ES-I3 (cell line): ENCODE data around the gene DDX41.
"Not testable (repeated sequence)": the region's sequence is repeated elsewhere in the genome, so short reads cannot be mapped to it uniquely, and the experiment has no call there.

ENCODE experiments used
- H3K36me3 ChIP-seq: 2 replicates; pipeline ENCODE4 v1.6.1; 2013; ENCODE audit warnings: mild to moderate bottlenecking, low read length, control low read depth, moderate library complexity; ENCODE audit not compliant: insufficient read depth
- H3K4me1 ChIP-seq: 2 replicates; pipeline ENCODE4 v1.6.1; 2013; ENCODE audit warnings: mild to moderate bottlenecking, control low read depth, low read length; ENCODE audit not compliant: insufficient read depth
- H3K9ac ChIP-seq: 2 replicates; pipeline ENCODE4 v1.6.1; 2013; ENCODE audit warnings: low read depth, mild to moderate bottlenecking, low read length, moderate library complexity
- H3K9me3 ChIP-seq: 2 replicates; pipeline ENCODE4 v1.6.1; 2013; ENCODE audit warnings: mild to moderate bottlenecking, low read length, moderate library complexity; ENCODE audit not compliant: control insufficient read depth, insufficient read depth

Gene DDX41

GRCh38 chr5:177516601-177517568 lies at the start of gene DDX41:
Gene DDX41, minus strand, starts transcription at chr5:177516961. Its CDS starts 16 bp downstream, at chr5:177516945.
- Histone ChIP-seq H3K9me3 (no peaks in the 10 kb centered on the region), H3K36me3 (peaks cover 16% of the 10 kb centered on the region), H3K9ac (peak within 1 kb of the TSS; percentile 76), H3K4me1 (no peaks in the 10 kb centered on the region; the same call in 1 of the 2 replicates)

DNA sequence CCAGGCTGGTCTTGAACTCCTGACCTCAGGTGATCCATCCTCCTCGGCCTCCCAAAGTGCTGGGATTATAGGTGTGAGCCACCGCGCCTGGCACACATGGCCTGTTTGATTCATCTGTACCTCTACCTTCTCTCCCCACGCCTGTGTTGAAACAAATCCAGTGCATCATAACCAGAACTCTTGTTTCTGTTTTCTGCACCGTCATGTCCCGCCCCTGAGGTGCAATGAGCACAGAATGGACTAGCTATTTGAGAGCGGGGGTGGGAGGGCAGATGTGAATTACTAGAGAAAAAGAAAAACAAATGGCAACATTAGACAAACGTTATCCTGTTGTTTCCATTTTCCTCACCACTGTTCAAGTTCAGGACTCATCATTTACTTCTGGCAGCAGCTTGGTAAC lies 48.3 kb upstream of the DDX41 start:
- no peaks in the 10 kb centered on the region for H3K4me1 ChIP-seq
- no peak overlapping the region for H3K9ac ChIP-seq
- no peaks in the 10 kb centered on the region; the same call in 1 of the 2 replicates for H3K9me3 ChIP-seq
- H3K36me3 ChIP-seq = no peaks in the 10 kb centered on the region

DNA sequence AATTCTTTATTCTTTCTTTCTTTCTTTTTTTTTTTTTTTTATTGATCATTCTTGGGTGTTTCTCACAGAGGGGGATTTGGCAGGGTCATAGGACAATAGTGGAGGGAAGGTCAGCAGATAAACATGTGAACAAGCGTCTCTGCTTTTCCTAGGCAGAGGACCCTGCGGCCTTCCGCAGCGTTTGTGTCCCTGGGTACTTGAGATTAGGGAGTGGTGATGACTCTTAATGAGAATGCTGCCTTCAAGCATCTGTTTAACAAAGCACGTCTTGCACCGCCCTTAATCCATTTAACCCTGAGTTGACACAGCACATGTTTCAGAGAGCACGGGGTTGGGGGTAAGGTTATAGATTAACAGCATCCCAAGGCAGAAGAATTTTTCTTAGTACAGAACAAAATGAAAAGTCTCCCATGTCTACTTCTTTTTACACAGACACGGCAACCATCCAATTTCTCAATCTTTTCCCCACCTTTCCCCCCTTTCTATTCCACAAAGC lies 42.7 kb upstream of the DDX41 start:
- H3K9ac ChIP-seq, H3K36me3 ChIP-seq, H3K9me3 ChIP-seq: not testable (repeated sequence)
- H3K4me1 ChIP-seq = peaks cover 11% of the 10 kb centered on the region; the same call in 1 of the 2 replicates

- Histone ChIP-seq H3K9ac (no peak overlapping the region), H3K9me3 (no peaks in the 10 kb centered on the region; the same call in 1 of the 2 replicates), H3K4me1 (peaks cover 14% of the 10 kb centered on the region; the same call in 1 of the 2 replicates), H3K36me3 (no peaks in the 10 kb centered on the region)
Observed at GRCh38 chr5:177557796-177558195, 41.0 kb upstream of the DDX41 start.

DNA sequence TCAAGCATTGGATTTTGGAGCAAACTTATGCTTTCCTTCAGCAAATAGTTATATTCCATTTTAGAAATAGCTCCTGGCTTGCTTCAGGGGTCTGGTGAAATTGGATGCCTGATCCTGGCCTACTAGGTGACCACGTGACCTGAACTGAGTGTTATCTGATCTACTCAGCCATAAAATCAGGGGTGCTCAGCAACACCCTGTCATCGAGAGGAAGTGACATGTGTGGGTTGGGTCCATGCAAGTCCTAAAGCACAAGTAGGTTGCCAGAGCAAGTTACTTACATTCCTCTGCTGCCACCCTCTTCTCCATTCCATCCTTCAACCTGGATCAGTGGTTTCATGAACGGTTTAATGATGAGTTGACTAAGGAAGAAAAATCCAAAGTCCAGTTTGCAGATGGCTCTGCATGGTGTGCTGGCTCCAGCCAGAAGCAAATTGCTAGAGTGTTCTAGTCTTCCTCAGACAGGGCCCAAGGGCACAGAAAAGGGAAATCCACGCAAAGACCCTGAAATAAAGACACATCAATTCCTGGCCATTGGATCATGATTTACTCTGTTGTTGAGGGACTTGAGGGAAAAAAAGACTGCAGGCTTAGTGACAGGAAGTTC lies 40.4 kb upstream of the DDX41 start:
- Histone ChIP-seq H3K9me3 (no peaks in the 10 kb centered on the region), H3K4me1 (peaks cover 17% of the 10 kb centered on the region; the same call in 1 of the 2 replicates), H3K9ac (no peak overlapping the region), H3K36me3 (0 out of 2 replicates have a peak, but pooled peaks cover under 1% of the 10 kb centered on the region)

DNA sequence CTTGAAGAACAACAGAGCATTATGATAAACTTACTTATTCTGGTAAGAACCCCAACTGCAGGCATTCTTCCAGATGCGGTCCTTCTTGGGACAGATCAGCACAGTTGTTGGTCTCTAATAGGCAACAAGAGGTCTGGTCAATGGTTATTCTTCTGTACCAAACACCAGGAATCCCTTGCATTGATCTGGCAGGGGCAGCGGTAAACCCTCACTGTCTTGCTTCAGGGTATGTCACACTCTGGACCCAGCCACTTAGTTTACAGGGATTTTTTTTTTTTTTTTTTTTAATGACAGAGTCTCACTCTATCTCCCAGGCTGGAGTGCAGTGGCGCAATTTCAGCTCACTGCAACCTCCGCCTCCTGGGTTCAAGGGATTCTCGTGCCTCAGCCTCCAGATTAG lies 38.9 kb upstream of the DDX41 start:
- Histone ChIP-seq H3K36me3 (peaks cover 15% of the 10 kb centered on the region), H3K9me3 (no peaks in the 10 kb centered on the region), H3K9ac (no peak overlapping the region), H3K4me1 (peaks cover 17% of the 10 kb centered on the region; the same call in 1 of the 2 replicates)

- H3K9me3 ChIP-seq = no peaks in the 10 kb centered on the region
- no peak overlapping the region for H3K9ac ChIP-seq
- peaks cover 17% of the 10 kb centered on the region; the same call in 1 of the 2 replicates for H3K4me1 ChIP-seq
- peaks cover 18% of the 10 kb centered on the region for H3K36me3 ChIP-seq
Observed at GRCh38 chr5:177555228-177555627, 38.5 kb upstream of the DDX41 start.

- Histone ChIP-seq H3K36me3 (peaks cover 18% of the 10 kb centered on the region), H3K9me3 (no peaks in the 10 kb centered on the region), H3K9ac (peak within 1 kb of the TSS; percentile 90), H3K4me1 (peaks cover 17% of the 10 kb centered on the region; the same call in 1 of the 2 replicates)
Observed at GRCh38 chr5:177554474-177555111, 37.8 kb upstream of the DDX41 start, which contains the start of gene FAM193B. Gene FAM193B, minus strand, starts transcription at chr5:177554563. Its CDS starts 105 bp downstream, at chr5:177554458.

DNA sequence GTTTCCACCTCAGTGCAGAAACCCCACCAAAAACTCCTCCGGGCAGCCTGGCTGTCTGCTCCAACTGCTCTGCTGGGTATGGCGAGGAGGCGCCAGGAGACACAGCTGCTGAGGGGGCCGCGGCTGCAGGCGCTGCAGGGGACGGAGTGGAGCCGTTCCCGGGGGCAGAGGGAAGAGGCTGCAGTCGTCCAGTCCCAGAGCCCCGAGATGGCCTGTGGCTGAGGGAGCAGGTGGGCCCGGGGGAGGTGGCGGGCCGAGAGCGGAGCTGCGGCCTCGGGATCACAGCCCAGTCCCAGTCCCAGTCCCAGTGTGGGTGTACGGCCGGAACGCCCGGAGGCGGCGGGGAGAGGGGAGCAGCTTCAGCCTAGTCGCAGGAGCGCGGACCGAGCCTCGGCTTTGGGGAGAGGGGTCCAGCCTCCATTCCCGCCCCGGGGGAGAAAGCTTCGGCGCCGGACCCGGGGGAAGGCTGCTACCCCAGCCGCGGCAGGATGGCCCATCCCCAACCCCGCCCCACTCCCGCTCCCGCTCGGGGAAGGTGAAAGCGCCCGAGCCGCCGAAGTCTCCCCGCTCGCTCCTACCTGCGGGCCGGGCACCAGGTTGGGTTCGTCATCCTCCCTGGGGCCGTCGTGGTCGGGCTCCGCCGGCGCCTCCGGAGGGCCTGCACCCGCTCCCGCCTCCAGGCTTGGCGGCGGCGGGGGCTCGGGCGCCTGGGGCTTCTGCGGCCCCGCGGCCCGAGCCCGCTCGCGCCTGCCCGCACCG lies 37.1 kb upstream of the DDX41 start:
- H3K9ac ChIP-seq = peak overlapping the region; percentile 90
- no peaks in the 10 kb centered on the region for H3K9me3 ChIP-seq

DNA sequence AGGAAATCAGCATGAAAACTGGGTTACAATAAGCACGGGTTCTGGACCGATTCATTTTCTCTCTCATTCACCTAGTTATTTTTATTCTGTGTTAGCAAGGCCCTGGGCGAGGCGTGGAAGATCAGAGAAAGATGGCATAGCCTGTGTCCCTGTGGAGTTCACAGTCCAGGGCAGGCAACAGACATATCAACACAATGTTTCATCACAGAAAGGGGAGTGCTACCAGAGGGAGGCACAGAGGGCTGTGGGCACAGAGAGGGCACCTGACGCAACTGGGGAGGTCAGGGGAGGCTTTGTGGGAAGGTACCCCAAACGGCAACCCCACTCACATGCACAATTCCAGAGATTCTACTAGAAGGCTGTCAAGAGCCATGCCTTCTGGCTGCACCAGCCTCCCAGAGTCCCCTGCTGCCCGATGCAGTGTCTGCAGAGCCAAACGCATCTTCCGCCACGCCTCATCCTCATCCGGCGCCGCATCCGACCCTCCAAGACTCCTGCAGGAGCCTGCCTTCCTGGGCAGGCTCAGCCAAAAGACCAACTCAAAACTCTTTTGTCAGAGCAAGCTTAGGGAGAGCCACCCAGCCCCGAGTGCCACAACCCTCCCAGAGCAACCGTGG lies 36.2 kb upstream of the DDX41 start:
- peaks cover 18% of the 10 kb centered on the region for H3K36me3 ChIP-seq

More for the DNA sequence above, 37.1 kb upstream of the DDX41 start:
- peaks cover 18% of the 10 kb centered on the region for H3K36me3 ChIP-seq
- peaks cover 17% of the 10 kb centered on the region; the same call in 1 of the 2 replicates for H3K4me1 ChIP-seq

DNA sequence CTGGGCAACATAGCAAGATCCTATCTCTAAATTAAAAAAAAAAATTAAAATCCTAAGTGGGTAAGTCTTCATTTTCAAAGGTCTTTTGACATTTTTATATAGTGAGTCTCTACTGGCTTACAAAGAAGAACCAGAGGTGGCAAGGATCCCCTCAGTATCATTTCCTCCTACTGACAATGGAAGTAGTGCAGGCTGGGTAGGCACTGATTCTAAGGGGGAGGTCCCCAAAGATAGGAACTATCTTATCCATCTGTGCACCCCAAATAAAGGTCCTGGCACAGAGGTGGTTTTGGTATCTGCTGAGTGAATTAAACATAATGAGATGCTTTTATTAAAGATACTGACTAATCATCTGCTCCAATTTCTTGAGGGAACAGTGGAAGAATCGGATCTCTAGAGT lies 33.4 kb upstream of the DDX41 start:
- peaks cover 26% of the 10 kb centered on the region for H3K4me1 ChIP-seq
- no peak overlapping the region for H3K9ac ChIP-seq
- no peaks in the 10 kb centered on the region for H3K9me3 ChIP-seq
- peaks cover 18% of the 10 kb centered on the region for H3K36me3 ChIP-seq

More for the DNA sequence above, 36.2 kb upstream of the DDX41 start:
- peaks cover 17% of the 10 kb centered on the region; the same call in 1 of the 2 replicates for H3K4me1 ChIP-seq
- peak overlapping the region; percentile 90 for H3K9ac ChIP-seq
- no peaks in the 10 kb centered on the region for H3K9me3 ChIP-seq

GRCh38 chr5:177548495-177548894 lies 31.7 kb upstream of the DDX41 start:
- H3K4me1 ChIP-seq = peaks cover 21% of the 10 kb centered on the region
- H3K9ac ChIP-seq = no peak overlapping the region
- peaks cover 18% of the 10 kb centered on the region for H3K36me3 ChIP-seq
- no peaks in the 10 kb centered on the region for H3K9me3 ChIP-seq

DNA sequence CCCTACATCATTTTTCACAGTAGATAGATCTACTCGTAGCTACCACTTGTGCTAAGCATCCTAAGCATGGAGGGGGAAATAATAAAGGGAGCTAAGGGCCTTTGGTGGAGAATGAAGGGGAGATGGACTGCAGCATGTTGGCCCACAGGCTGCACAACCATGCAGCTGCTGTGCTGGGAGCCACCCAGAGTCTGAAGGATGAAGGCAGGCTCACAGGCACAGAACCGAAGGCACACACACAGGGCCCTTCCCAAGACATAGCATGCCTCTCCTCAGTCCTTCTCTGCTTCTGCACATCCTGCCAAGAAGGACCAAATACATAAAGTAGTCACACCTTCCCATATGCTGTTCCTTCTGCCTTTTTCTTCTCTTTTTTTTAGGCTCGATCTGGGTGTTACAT lies 31.0 kb upstream of the DDX41 start:
- Histone ChIP-seq H3K9me3 (no peaks in the 10 kb centered on the region), H3K36me3 (peaks cover 18% of the 10 kb centered on the region), H3K9ac (no peak overlapping the region), H3K4me1 (peaks cover 17% of the 10 kb centered on the region)
